ENCODE data around the gene ATP6V1G2.

DNA sequence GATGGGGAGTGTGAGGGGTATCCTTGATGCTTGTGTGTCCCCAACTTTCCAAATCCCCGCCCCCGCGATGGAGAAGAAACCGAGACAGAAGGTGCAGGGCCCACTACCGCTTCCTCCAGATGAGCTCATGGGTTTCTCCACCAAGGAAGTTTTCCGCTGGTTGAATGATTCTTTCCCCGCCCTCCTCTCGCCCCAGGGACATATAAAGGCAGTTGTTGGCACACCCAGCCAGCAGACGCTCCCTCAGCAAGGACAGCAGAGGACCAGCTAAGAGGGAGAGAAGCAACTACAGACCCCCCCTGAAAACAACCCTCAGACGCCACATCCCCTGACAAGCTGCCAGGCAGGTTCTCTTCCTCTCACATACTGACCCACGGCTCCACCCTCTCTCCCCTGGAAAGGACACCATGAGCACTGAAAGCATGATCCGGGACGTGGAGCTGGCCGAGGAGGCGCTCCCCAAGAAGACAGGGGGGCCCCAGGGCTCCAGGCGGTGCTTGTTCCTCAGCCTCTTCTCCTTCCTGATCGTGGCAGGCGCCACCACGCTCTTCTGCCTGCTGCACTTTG, 29.0 kb upstream of the ATP6V1G2 start, which contains the start of gene TNF:
- TF ChIP-seq, protein P1, sequence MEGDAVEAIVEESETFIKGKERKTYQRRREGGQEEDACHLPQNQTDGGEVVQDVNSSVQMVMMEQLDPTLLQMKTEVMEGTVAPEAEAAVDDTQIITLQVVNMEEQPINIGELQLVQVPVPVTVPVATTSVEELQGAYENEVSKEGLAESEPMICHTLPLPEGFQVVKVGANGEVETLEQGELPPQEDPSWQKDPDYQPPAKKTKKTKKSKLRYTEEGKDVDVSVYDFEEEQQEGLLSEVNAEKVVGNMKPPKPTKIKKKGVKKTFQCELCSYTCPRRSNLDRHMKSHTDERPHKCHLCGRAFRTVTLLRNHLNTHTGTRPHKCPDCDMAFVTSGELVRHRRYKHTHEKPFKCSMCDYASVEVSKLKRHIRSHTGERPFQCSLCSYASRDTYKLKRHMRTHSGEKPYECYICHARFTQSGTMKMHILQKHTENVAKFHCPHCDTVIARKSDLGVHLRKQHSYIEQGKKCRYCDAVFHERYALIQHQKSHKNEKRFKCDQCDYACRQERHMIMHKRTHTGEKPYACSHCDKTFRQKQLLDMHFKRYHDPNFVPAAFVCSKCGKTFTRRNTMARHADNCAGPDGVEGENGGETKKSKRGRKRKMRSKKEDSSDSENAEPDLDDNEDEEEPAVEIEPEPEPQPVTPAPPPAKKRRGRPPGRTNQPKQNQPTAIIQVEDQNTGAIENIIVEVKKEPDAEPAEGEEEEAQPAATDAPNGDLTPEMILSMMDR (IDR thresholded peaks at IDR 0.05): no peak
- TF ChIP-seq EZH2 (IDR thresholded peaks at IDR 0.05) (no peak), EZH2phosphoT487 (IDR thresholded peaks at IDR 0.05) (no peak)

Measured in neural progenitor cell (in vitro differentiated cells).